GM21576 (cell line): ENCODE measurements around the gene ADAMTS20.
"Not testable (repeated sequence)": the region's sequence is repeated elsewhere in the genome, so short reads cannot be mapped to it uniquely, and the experiment has no call there.

Experiments
- ATAC-seq: cut with Tn5 transposase; IDR thresholded peaks from one replicate; pipeline ENCODE4 v1.9.1; 2021; ENCODE audit warnings: mild to moderate bottlenecking, moderate library complexity; ENCODE audit not compliant: unreplicated experiment

Gene ADAMTS20

GRCh38 chr12:43370263-43370662 is 181.7 kb downstream of the ADAMTS20 start:
- no peak for ATAC-seq

GRCh38 chr12:43362910-43363694 is 188.9 kb downstream of the ADAMTS20 start:
- no peak for ATAC-seq

GRCh38 chr12:43361031-43361710 is 190.8 kb downstream of the ADAMTS20 start:
- no peak for ATAC-seq

DNA sequence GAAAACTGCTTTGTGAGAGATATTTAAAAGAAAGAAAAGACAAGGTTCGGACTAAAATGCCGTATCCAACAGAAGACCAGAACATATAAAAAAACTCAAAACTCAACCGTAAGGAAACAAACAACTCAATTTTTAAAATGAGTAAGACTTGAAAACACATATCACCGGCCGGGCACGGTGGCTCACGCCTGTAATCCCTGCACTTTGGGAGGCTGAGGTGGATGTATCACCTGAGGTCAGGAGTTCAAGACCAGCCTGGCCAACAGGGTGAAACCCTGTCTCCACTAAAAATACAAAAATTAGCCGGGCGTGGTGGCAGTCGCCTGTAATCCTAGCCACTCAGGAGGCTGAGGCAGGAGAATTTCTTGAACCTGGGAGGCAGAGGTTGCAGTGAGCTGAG is 192.0 kb downstream of the ADAMTS20 start:
- not testable (repeated sequence) for ATAC-seq

- no peak for ATAC-seq
Observed at GRCh38 chr12:43357141-43357540, 194.9 kb downstream of the ADAMTS20 start.

GRCh38 chr12:43352001-43352400 is 200.0 kb downstream of the ADAMTS20 start:
- ATAC-seq: no peak

DNA sequence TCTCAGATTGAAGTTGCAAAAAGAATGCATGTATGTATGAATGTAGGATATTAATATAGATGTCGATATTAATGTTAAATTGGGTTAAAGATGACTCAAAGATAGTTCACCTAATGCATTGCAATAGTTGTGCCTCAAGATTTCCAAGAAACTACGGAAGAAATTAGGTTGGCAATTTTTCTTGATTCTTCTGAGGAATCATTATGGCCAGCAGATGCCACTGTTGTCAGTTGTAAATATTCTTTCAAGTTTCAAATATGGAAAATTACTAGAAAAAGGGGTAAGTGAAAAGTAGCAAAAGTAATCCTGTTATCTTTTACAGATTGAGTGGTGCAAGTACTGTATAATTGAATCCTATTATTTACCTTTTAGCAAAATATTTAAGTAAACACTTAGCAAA is 202.1 kb downstream of the ADAMTS20 start:
- ATAC-seq: no peak

GRCh38 chr12:43348221-43348620 is 203.8 kb downstream of the ADAMTS20 start:
- ATAC-seq: no peak

DNA sequence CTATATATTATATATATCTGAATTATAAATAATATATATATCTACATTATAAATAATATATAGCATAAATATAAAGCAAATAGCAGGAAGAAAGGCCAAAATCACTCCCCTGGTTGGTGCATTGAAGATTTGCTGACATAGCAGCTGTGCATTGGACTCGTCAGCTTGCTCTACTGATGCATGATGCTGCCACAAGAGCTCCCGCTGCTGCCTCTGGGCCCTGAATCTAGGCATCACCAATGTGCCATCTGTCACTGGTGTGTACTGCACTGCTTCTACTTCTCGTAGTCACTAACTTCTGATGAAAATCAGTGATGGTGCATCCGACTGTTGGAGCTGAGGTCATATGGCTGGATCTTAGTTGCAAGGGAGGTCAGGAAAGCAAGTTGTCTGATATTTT is 205.0 kb downstream of the ADAMTS20 start:
- ATAC-seq: no peak

DNA sequence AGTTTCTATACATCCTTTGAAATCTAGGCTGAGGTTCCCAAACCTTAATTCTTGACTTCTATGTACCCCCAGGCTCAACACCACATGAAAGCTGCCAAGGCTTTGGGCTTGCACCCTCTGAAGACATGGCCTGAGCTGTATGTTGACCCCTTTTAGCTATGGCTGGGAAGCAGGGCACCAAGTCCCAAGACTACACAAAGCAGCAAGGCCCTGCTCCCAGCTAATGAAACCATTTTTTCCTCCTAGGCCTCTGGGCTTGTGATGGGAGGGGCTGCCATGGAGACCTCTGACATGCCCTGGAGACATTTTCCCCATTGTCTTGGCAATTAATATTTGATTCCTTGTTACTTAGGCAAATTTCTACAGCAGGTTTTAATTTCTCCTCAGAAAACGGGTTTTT is 207.0 kb downstream of the ADAMTS20 start:
- no peak for ATAC-seq

DNA sequence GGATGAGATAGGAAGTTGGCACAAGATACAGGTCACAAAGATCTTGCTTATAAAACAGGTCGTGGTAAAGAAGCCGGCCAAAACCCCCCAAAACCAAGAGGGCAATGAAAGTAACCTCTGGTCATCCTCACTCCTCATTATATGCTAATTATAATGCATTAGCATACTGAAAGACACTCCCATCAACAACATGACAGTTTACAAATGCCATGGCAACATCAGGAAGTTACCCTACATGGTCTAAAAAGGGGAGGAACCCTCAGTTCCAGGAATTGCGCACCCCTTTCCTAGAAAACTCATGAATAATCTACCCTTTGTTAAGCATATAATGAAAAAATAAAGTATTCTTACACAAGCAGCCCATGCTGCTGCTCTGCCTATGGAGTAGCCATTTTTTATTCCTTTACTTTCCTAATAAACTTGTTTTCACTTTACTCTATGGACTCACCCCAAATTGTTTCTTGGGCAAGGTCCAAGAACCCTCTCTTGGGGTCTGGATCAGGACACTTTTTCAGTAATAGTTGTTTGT is 210.2 kb downstream of the ADAMTS20 start:
- ATAC-seq: not testable (repeated sequence)

GRCh38 chr12:43338848-43339526 is 213.0 kb downstream of the ADAMTS20 start:
- ATAC-seq: peak; percentile 73

DNA sequence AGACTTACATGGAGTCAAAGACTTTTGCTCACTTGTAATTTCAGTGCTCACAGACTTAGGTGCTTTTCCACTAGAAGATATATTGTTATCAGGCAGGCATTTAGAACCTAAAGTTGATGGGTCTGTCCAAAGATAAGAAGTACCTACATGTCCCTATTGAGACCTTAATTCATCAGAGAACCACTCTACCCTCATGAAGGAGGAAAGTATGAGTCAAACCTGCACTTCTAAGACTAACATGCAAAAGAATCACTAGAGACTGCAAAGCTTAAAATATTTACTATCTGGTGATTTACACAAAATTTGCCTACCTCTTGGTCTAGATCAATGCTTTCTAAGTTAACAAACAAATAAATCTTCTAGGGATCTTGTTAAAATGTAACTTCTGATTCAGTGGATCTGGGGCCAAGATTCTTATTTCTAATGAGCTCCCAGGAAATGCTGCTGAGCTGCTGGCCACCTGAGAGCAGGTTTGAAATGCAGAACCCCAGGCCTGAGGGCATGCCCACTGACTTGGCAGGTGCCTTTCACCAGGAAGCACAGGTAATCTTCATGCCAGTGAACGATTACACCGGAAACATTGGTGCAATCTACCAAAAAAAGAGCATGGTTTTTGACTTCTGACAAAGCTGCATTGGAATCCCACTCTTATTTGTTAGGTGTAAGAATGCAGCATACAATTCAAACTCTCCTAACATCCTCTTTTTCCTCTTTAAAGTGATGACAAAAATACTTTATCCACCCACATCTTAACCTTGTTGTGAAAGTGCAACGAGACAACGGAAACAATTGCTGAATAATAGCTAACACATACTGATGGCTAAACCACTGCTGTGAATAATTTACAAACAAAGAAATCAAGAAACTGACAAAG is 214.2 kb downstream of the ADAMTS20 start:
- peak; percentile 38 for ATAC-seq

DNA sequence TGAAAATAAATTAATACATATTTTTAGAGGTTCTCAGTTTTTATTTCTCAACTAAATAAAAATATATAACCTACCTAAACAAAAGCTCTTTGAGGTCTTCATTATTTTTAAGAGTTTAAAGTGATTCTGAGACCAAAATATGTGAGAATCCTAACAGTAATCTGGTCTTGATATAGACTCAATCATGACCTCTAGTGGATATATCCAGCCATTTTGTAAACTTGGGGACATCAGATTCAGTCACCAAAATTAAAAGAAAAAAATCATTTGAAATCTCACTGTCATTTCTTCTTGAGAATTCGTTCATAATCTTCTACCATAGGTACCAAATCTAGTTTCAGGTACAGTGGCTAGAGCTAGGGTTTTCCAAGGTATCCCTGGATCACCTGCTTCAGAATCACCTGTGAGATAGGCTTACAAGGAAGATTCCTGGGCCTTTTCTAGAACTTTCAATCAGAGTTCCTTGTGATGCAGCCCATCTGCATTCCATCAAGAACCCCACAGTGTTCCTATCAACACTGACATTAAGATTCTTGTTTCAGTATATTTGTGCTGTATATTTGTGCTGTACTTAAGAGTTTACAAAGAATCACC is 214.9 kb downstream of the ADAMTS20 start:
- ATAC-seq: peak; percentile 28

- no peak for ATAC-seq
Observed at GRCh38 chr12:43333644-43334043, 218.4 kb downstream of the ADAMTS20 start.

DNA sequence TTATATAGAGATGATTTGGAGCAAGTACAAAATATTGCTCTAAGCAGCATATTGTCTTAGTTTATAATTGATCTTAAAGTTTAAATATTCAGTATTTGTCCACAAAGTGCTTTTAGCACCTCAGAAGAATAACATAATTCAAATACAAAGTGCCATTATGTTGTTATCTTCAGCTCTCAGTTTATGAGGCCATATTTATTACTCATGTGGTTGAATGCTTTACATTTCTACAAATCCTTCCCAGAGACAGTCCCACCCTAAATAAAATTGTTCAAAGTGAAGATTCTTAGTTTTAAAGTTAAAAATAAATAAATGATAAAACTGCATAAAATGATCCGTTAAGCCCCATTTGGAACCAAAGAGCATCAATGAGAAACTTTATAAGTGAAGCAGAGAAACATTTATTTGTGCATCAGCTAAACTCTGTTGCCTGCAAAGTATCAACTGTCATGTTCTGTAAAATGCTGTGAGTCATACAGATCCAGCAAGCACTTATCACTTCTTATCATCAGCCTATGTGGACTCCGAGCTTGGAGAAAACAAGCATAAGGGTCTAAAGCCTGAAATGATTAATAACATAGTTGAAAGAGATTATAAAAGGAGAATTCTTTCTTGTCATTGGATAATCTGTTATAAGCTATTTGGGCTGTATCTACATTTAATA is 218.9 kb downstream of the ADAMTS20 start:
- no peak for ATAC-seq

DNA sequence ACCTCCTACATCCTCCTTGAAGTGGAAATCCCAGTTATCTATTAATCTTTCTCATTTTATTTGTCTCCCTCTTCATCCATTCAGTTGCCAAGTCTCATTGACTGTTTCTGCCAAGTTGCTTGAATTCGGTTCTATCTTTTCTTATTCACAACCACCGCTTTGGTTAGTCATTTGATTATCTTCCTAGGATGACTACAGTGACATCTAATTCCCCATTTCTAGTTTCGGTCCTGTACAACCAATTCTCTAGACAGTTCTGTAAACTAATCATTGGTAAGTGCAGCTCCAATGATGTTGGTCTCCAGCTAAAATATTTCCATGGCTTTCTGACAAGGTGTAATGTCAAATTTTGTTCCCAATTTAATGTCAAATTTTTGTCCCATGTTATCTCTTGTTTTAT is 220.1 kb downstream of the ADAMTS20 start:
- no peak for ATAC-seq

- no peak for ATAC-seq
Observed at GRCh38 chr12:43329375-43329774, 222.6 kb downstream of the ADAMTS20 start.

DNA sequence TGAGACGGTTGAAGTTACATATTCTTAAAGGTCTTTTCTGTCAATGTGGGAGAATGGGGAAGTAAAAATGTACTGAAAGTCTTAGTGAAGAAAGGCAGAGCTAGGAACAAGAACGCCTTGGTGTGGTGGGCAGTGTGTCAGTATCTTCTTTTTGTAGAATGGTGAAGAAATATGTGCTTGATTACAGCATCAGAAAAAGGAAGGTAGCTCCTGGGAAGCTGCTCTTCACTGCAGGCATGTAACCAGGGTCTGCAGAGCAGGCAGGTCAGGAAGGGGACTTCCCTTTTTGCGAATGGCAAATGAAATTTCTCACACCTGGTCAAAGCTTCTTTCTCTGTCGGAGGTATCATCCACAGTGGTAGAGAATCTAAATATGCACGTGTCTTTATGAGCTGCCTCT is 226.2 kb downstream of the ADAMTS20 start:
- ATAC-seq: no peak

DNA sequence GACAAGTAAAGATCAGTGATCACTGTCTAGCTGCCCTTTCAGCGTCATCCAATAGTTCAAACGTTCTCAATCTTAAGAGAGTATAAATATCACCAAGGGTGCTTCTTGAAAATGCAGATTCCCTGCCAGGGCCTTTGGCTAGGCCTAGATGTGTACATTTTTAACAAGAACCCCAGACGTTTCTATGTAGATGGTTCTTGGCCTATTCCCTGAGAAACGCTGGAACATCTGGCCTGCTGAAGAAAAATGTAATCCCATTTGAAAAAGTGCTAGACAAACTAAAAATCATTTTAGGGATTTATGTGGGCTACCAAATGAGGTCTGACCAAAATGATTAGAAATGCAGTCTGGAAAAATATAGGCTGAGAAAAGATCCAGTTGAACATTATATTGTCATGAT is 231.7 kb downstream of the ADAMTS20 start:
- no peak for ATAC-seq
